DND-41 (cell line): ENCODE measurements around the gene HMGA1.
"Not testable (repeated sequence)": the region's sequence is repeated elsewhere in the genome, so short reads cannot be mapped to it uniquely, and the experiment has no call there.

Source experiments
- ATAC-seq: fragments of 200-7000 bp; cut with Tn5 transposase; 3 replicates; pipeline ENCODE4 v1.9.1; 2021; ENCODE audit warnings: low read depth; ENCODE audit not compliant: insufficient read depth
- DNase-seq: peaks from one replicate; pipeline ENCODE4 v3.0.0-alpha.2; 2020
- H2AFZ ChIP-seq: 2 replicates; pipeline ENCODE4 v1.6.0; 2012; ENCODE audit warnings: low read depth, low read length
- H3K27ac ChIP-seq: 2 replicates; pipeline ENCODE4 v1.5.1; 2012; ENCODE audit warnings: low read length, inconsistent platforms
- H3K27me3 ChIP-seq: fragments of 200-600 bp; sonication (generic); 2 replicates; pipeline ENCODE4 v1.6.0; 2012; ENCODE audit warnings: low read length, mild to moderate bottlenecking, inconsistent platforms; ENCODE audit not compliant: insufficient read depth, poor library complexity
- H3K36me3 ChIP-seq: 2 replicates; pipeline ENCODE4 v1.5.1; 2012; ENCODE audit warnings: low read length, inconsistent platforms; ENCODE audit not compliant: insufficient read depth
- H3K4me1 ChIP-seq: 2 replicates; pipeline ENCODE4 v1.5.1; 2012; ENCODE audit warnings: mild to moderate bottlenecking, low read length; ENCODE audit not compliant: insufficient read depth
- H3K4me2 ChIP-seq: 2 replicates; pipeline ENCODE4 v1.6.0; 2012; ENCODE audit warnings: mild to moderate bottlenecking, moderate library complexity, low read length, inconsistent platforms; ENCODE audit not compliant: insufficient read depth
- H3K4me3 ChIP-seq, 2 experiments: fragments of 200-600 bp in 1 of 2; shearing (Covaris generic) in 1 of 2; 2 replicates each; pipeline ENCODE4 v1.5.1; 2012 to 2016; ENCODE audit warnings: inconsistent platforms in 2 of 2, low read length in 2 of 2, mild to moderate bottlenecking in 2 of 2, low read depth in 1 of 2, moderate library complexity in 1 of 2
- H3K79me2 ChIP-seq: 2 replicates; pipeline ENCODE4 v1.6.0; 2012; ENCODE audit warnings: low read length, inconsistent platforms; ENCODE audit not compliant: insufficient read depth
- H3K9ac ChIP-seq: 2 replicates; pipeline ENCODE4 v1.6.0; 2012; ENCODE audit warnings: low read depth, mild to moderate bottlenecking, inconsistent platforms, low read length, moderate library complexity
- H3K9me3 ChIP-seq: 2 replicates; pipeline ENCODE4 v1.5.1; 2012; ENCODE audit warnings: low read length, moderate library complexity, mild to moderate bottlenecking, inconsistent platforms; ENCODE audit not compliant: insufficient read depth, severe bottlenecking
- H4K20me1 ChIP-seq: 2 replicates; pipeline ENCODE4 v1.6.0; 2012; ENCODE audit warnings: low read length; ENCODE audit not compliant: insufficient read depth
- EZH2 ChIP-seq: IDR thresholded peaks from 3 replicates; pipeline ENCODE4 v1.6.1; 2012; ENCODE audit warnings: borderline replicate concordance, low read depth, mild to moderate bottlenecking, moderate library complexity, low read length, inconsistent platforms; ENCODE audit not compliant: severe bottlenecking
- TF ChIP-seq, protein P1 (sequence below): IDR thresholded peaks from 2 replicates; pipeline ENCODE4 v1.5.1; 2012; ENCODE audit warnings: borderline replicate concordance, low read length, moderate library complexity, mild to moderate bottlenecking; ENCODE audit not compliant: poor library complexity, severe bottlenecking; ENCODE audit errors: extremely low read depth

Gene HMGA1

DNA sequence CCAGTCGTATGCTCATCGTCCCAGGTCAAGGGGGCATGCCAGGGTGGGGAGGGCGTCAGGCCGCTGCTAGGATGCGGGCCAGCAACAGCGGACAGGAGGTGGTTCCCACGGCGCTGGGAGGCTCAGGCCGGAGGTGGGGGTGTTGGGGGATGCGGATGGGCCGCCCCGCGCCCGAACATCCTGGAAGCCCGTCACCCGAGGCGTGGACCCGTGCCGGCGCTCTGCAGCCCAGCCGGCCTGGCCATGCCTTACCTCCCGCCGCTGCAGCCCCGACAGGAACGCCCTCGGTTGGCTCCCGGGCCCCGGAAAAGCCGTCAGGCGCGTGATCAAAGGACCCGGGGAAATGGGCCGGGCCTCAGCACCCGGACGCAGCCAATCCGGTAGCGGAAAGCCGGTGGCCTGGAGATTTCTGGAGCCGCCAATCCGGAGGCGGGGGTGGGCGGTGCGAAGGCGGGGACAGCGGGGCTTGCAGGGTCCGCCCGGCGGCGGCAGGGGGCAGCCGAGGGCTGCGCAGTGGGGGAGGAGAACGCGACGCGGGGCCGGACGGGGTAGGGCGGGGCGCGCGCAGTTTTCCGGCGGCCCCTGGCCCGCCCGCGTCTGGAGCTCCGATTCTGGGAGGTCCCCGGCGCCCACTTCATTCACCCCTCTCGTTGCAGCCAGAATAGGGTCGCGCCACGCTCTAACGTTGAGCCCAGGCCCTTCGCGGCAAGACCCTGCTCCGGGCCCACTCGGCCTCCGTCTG lies 12.2 kb downstream of the HMGA1 start, which contains the start of gene SMIM29:
TSS of gene SMIM29 (minus strand) at position 280 of the 742 bp plus-strand sequence. CDS start 1,215 bp downstream, outside the sequence.
- Histone ChIP-seq H3K4me3 (peak within 1 kb of the TSS; percentile 77 to 97), H4K20me1 (peaks cover 28% of the 10 kb centered on the region), H3K79me2 (peaks cover 5% of the 10 kb centered on the region), H3K27ac (peak within 1 kb of the TSS; percentile 90), H3K36me3 (peaks cover 23% of the 10 kb centered on the region), H3K9ac (peak within 1 kb of the TSS; percentile 81), H2AFZ (peak within 1 kb of the TSS; percentile 97), H3K27me3 (no peaks in the 10 kb centered on the region), H3K4me1 (peaks cover 27% of the 10 kb centered on the region), H3K4me2 (peak within 1 kb of the TSS; percentile 100), H3K9me3 (no peaks in the 10 kb centered on the region)
- TF ChIP-seq EZH2, result no peak
- TF ChIP-seq, protein P1, sequence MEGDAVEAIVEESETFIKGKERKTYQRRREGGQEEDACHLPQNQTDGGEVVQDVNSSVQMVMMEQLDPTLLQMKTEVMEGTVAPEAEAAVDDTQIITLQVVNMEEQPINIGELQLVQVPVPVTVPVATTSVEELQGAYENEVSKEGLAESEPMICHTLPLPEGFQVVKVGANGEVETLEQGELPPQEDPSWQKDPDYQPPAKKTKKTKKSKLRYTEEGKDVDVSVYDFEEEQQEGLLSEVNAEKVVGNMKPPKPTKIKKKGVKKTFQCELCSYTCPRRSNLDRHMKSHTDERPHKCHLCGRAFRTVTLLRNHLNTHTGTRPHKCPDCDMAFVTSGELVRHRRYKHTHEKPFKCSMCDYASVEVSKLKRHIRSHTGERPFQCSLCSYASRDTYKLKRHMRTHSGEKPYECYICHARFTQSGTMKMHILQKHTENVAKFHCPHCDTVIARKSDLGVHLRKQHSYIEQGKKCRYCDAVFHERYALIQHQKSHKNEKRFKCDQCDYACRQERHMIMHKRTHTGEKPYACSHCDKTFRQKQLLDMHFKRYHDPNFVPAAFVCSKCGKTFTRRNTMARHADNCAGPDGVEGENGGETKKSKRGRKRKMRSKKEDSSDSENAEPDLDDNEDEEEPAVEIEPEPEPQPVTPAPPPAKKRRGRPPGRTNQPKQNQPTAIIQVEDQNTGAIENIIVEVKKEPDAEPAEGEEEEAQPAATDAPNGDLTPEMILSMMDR, result peak; percentile 92
- DNase-seq (peak; percentile 98), ATAC-seq (peak; percentile 85)

DNA sequence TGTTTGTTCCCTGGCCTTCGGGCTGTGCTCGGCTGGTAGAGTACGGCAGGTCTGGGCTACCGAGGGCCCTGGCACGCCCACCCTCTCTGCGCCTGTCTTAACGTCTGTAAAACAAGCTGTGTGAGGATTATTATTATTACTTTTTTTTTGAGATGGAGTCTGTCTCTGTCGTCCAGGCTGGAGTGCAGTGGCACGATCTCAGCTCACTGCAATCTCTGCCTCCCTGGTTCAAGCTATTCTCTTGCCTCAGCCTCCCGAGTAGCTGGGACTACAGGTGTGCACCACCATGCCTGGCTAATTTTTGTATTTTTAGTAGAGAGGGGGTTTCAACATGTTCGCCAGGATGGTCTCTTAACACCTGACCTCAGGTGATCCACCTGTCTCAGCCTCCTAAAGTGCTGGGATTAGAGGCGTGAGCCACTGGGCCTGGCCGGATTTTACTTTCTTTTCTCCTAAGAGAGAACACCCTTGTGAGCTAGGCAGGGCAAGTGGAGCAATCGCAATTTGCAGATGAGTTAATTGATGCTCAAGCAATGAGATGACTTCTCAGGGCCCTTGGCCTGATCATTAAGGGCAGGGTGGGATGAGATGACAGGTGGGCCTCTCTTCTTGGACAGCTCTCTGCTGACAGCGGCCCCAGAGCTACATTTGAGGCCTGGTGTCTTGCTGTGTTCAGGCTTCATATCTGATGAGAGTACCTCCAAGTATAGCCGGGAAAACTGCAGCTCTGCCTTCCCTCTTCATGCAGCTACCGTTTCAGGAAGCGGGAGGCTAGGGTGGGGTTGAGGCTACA lies 13.0 kb downstream of the HMGA1 start:
- Histone ChIP-seq H3K4me3 (peak overlapping the region; percentile 77 to 97; a peak in 3 of 4 replicates), H3K36me3 (peaks cover 15% of the 10 kb centered on the region; the same call in 1 of the 2 replicates), H3K9ac (peak overlapping the region; percentile 81), H4K20me1 (peaks cover 21% of the 10 kb centered on the region), H3K27me3 (no peaks in the 10 kb centered on the region), H3K79me2 (peaks cover 5% of the 10 kb centered on the region), H2AFZ (peak overlapping the region; percentile 97), H3K4me1 (peaks cover 27% of the 10 kb centered on the region), H3K4me2 (peak overlapping the region; percentile 100), H3K9me3 (no peaks in the 10 kb centered on the region), H3K27ac (peak overlapping the region; percentile 84)
- peak; percentile 54 for ATAC-seq
- no peak for DNase-seq
- TF ChIP-seq, protein P1, result no peak
- no peak for TF ChIP-seq EZH2

DNA sequence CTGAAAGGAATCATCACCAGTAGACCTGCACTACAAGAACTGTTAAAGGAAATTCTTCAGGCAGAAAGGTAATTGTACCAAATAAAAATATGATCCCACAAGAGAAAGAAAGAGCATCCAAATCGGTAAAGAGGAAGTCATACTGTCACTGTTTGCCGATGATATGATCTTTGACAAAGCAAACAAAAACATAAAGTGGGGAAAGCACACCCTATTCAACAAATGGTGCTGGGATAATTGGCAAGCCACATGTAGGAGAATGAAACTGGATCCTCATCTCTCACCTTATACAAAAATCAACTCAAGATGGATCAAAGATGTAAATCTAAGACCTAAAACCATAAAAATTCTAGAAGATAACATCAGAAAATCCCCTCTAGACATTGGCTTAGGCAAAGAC lies 15.7 kb downstream of the HMGA1 start:
- H4K20me1 ChIP-seq, H3K9ac ChIP-seq, H3K4me2 ChIP-seq, H3K79me2 ChIP-seq, DNase-seq, ATAC-seq, H2AFZ ChIP-seq, H3K9me3 ChIP-seq, H3K36me3 ChIP-seq, H3K27ac ChIP-seq, H3K4me3 ChIP-seq, H3K27me3 ChIP-seq: not testable (repeated sequence)
- H3K4me1 ChIP-seq, result peaks cover 23% of the 10 kb centered on the region
